ENCODE measurements around the gene PLAU. TPM values are rescaled to one million over a fixed set of nuclear protein-coding genes. Genes with fewer than 3 reads are reported as not detected.
A peak's percentile ranks its signal among the peaks of the same experiment; 100 is the strongest.

The PLAU gene
- total RNA-seq, 6 experiments from 2014 or later = 0.24 to 4.3 (median 0.87) TPM

- no peak for ATAC-seq
Observed at GRCh38 chr10:73865107-73865458, 45.8 kb upstream of the PLAU start.

GRCh38 chr10:73865459-73866442 lies 45.2 kb upstream of the PLAU start:
- H3K36me3 ChIP-seq = peaks cover 0 to 5% (median 0%) of the 10 kb centered on the region in 4 donors
- ATAC-seq = peak; percentile 68 to 82 (median 74)
- peak overlapping the region in 2 of 3 donors; percentile 29 to 57 for H3K27ac ChIP-seq
- intact Hi-C loops (cut with DNase I) = no loop called here
- peak in 2 of 3 donors; percentile 59 to 78 for DNase-seq
- H3K4me1 ChIP-seq = no peaks in the 10 kb centered on the region
- 70% methylated on average over 6 of the region's 11 CpGs for WGBS (ENCODE audit: insufficient coverage, low coverage, low lambda C conversion rate, missing lambda C conversion rate)
- no peaks in the 10 kb centered on the region for H3K27me3 ChIP-seq
- TF ChIP-seq POLR2A (IDR thresholded peaks at IDR 0.05) (no peak), CTCF (IDR thresholded peaks at IDR 0.05) (no peak)
- no peak overlapping the region for H3K4me3 ChIP-seq
- H3K9me3 ChIP-seq = no peaks in the 10 kb centered on the region

More at GRCh38 chr10:73865107-73865458, 45.8 kb upstream of the PLAU start:
- no peak for DNase-seq
- Histone ChIP-seq H3K36me3 (peaks cover 0 to 11% (median 0%) of the 10 kb centered on the region in 4 donors), H3K4me1 (no peaks in the 10 kb centered on the region), H3K27ac (peak overlapping the region in 1 of 3 donors; percentile 29), H3K9me3 (no peaks in the 10 kb centered on the region), H3K27me3 (no peaks in the 10 kb centered on the region), H3K4me3 (no peak overlapping the region)
- 75% methylated on average over 4 of the region's 8 CpGs for WGBS (ENCODE audit: insufficient coverage, low coverage, low lambda C conversion rate, missing lambda C conversion rate)
- intact Hi-C loops (cut with DNase I) = no loop called here
- TF ChIP-seq CTCF (IDR thresholded peaks at IDR 0.05) (no peak), POLR2A (IDR thresholded peaks at IDR 0.05) (no peak)

- H3K9me3 ChIP-seq = no peaks in the 10 kb centered on the region
- WGBS (ENCODE audit: insufficient coverage, low coverage, low lambda C conversion rate, missing lambda C conversion rate) = 100% methylated on average over 2 of the region's 7 CpGs
Observed at GRCh38 chr10:73866621-73867020, 44.3 kb upstream of the PLAU start.

More at GRCh38 chr10:73866621-73867020, 44.3 kb upstream of the PLAU start:
- Histone ChIP-seq H3K36me3 (peaks cover 0 to 5% (median 0%) of the 10 kb centered on the region in 4 donors), H3K27me3 (no peaks in the 10 kb centered on the region), H3K4me3 (no peak overlapping the region), H3K27ac (peak overlapping the region in 2 of 3 donors; percentile 5 to 57), H3K4me1 (peaks cover 0 to 8% (median 0%) of the 10 kb centered on the region in 4 donors)
- ATAC-seq (no peak), DNase-seq (no peak)
- intact Hi-C loops (cut with DNase I) = no loop called here
- no peak for TF ChIP-seq POLR2A (IDR thresholded peaks at IDR 0.05)
- TF ChIP-seq CTCF (IDR thresholded peaks at IDR 0.05) = no peak
